MCF 10A (cell line): Measurements from ENCODE around the gene ZNF765. TPM values are rescaled to one million over a fixed set of nuclear protein-coding genes. Genes with fewer than 3 reads are reported as not detected.
"Not testable (repeated sequence)": the region's sequence is repeated elsewhere in the genome, so short reads cannot be mapped to it uniquely, and the experiment has no call there.

ENCODE experiments used
- BruUV-seq: library from RNA; stranded (reverse); fragments of 400-500 nt; replicated peaks from 2 replicates; lab custom pipeline; 2021; lab: Mats Ljungman, UMichigan
- CTCF ChIA-PET: fragments of 300-600 bp; sonication (Branson Sonifier 250); formaldehyde crosslinking; extraction: SDS; loops from one replicate; lab custom pipeline; 2021; ENCODE audit warnings: antibody characterized with exemption, inconsistent platforms; lab: Yijun Ruan, JAX
- POLR2A ChIA-PET: fragments of 300-600, 350-650 bp; sonication (Branson Sonifier 250); formaldehyde crosslinking; extraction: SDS; loops from one replicate; lab custom pipeline; 2020; ENCODE audit warnings: antibody characterized with exemption, inconsistent platforms; lab: Yijun Ruan, JAX
- DNase-seq: peaks from one replicate; pipeline ENCODE4 v3.0.0-alpha.2; 2018; ENCODE audit not compliant: unreplicated experiment
- H3K27ac Mint-ChIP-seq: one replicate; pipeline ENCODE4 v1.8.0; 2022; ENCODE audit warnings: mild to moderate bottlenecking, low read depth, mixed read lengths; ENCODE audit not compliant: unreplicated experiment
- H3K27me3 Mint-ChIP-seq: one replicate; pipeline ENCODE4 v1.8.0; 2022; ENCODE audit warnings: mixed read lengths; ENCODE audit not compliant: insufficient read depth, unreplicated experiment
- H3K36me3 Mint-ChIP-seq: one replicate; pipeline ENCODE4 v1.8.0; 2022; ENCODE audit warnings: mild to moderate bottlenecking, moderate library complexity, mixed read lengths; ENCODE audit not compliant: insufficient read depth, unreplicated experiment
- H3K4me1 Mint-ChIP-seq: one replicate; pipeline ENCODE4 v1.8.0; 2022; ENCODE audit warnings: mixed read lengths; ENCODE audit not compliant: insufficient read depth, unreplicated experiment
- H3K4me3 Mint-ChIP-seq: one replicate; pipeline ENCODE4 v1.8.0; 2022; ENCODE audit warnings: mild to moderate bottlenecking, moderate library complexity, mixed read lengths; ENCODE audit not compliant: unreplicated experiment
- H3K9me3 Mint-ChIP-seq: one replicate; pipeline ENCODE4 v1.8.0; 2022; ENCODE audit warnings: mixed read lengths; ENCODE audit not compliant: unreplicated experiment
- CTCF ChIP-seq: fragments of 200-600 bp; IDR thresholded peaks from one replicate; pipeline ENCODE4 v1.8.0; 2022; ENCODE audit warnings: antibody characterized with exemption, mild to moderate bottlenecking; ENCODE audit not compliant: unreplicated experiment
- intact Hi-C: fragments of 100-400 bp; cut with micrococcal nuclease; formaldehyde crosslinking; loops from 2 replicates; pipeline ENCODE4 v1.14.1; 2022
- total RNA-seq: library from RNA; stranded (reverse); gene quantifications from 2 replicates; pipeline ENCODE4 v1.2.3, GENCODE V29; 2022

The ZNF765 gene
- total RNA-seq, 1 experiment from 2014 or later = 5.0 TPM

- no TSS peak for BruUV-seq
Observed at GRCh38 chr19:53396525-53396868, 1.5 kb downstream of the ZNF765 start.

GRCh38 chr19:53397918-53398317 is 3.0 kb downstream of the ZNF765 start:
- H3K27ac Mint-ChIP-seq, DNase-seq, H3K4me1 Mint-ChIP-seq, BruUV-seq, H3K4me3 Mint-ChIP-seq, CTCF ChIA-PET, H3K27me3 Mint-ChIP-seq, H3K9me3 Mint-ChIP-seq, intact Hi-C loops: not testable (repeated sequence)
- H3K36me3 Mint-ChIP-seq = peaks cover 47% of the 10 kb centered on the region
- POLR2A ChIA-PET = interaction anchor here (0.7 kb wide), 1 partner anchor 632 kb away, joined by 3 read pairs; no protein-coding TSS in a partner anchor

More at GRCh38 chr19:53396525-53396868, 1.5 kb downstream of the ZNF765 start:
- Mint-ChIP-seq H3K9me3 (peaks cover 5% of the 10 kb centered on the region), H3K27ac (no peak overlapping the region), H3K36me3 (peaks cover 33% of the 10 kb centered on the region), H3K4me3 (peak overlapping the region; percentile 79), H3K4me1 (peaks cover 9% of the 10 kb centered on the region), H3K27me3 (no peaks in the 10 kb centered on the region)
- POLR2A ChIA-PET = interaction anchor here (0.6 to 2.0 kb wide), 5 partner anchors 35 to 1257 kb away, joined by 3 to 12 read pairs (median 4); partner anchors contain the start of genes ZNF616, ZNF761 and ZNF845
- no peak for TF ChIP-seq CTCF
- no peak for DNase-seq
- intact Hi-C loops = no loop called here
- CTCF ChIA-PET = interaction anchor here (0.5 kb wide), 1 partner anchor 30 kb away, joined by 3 read pairs; no protein-coding TSS in a partner anchor

- H3K27me3 Mint-ChIP-seq = no peaks in the 10 kb centered on the region
- H3K9me3 Mint-ChIP-seq = peaks cover 29% of the 10 kb centered on the region
- ChIA-PET POLR2A (no interaction called here), CTCF (no interaction called here)
- no peak for DNase-seq
- no peaks in the 10 kb centered on the region for H3K4me1 Mint-ChIP-seq
- H3K27ac Mint-ChIP-seq = no peak overlapping the region
- no peak overlapping the region for H3K4me3 Mint-ChIP-seq
- TF ChIP-seq CTCF = no peak
- BruUV-seq = no TSS peak
- H3K36me3 Mint-ChIP-seq = peaks cover 47% of the 10 kb centered on the region
- intact Hi-C loops = no loop called here
Observed at GRCh38 chr19:53409505-53410204, 14.7 kb downstream of the ZNF765 start.

GRCh38 chr19:53420520-53421315 is 25.8 kb downstream of the ZNF765 start:
- H3K4me1 Mint-ChIP-seq, H3K36me3 Mint-ChIP-seq, intact Hi-C loops, H3K27ac Mint-ChIP-seq, CTCF ChIA-PET, H3K4me3 Mint-ChIP-seq, DNase-seq, BruUV-seq, H3K27me3 Mint-ChIP-seq: not testable (repeated sequence)
- POLR2A ChIA-PET = interaction anchor here (1.2 kb wide), 1 partner anchor 11 kb away, joined by 3 read pairs; the partner anchor contains the start of gene ZNF761
- peaks cover 13% of the 10 kb centered on the region for H3K9me3 Mint-ChIP-seq

- no peak overlapping the region for H3K4me3 Mint-ChIP-seq
- no TSS peak for BruUV-seq
- no peak for TF ChIP-seq CTCF
- no peaks in the 10 kb centered on the region for H3K4me1 Mint-ChIP-seq
- DNase-seq = no peak
- no peaks in the 10 kb centered on the region for H3K36me3 Mint-ChIP-seq
- CTCF ChIA-PET = no interaction called here
- H3K9me3 Mint-ChIP-seq = peaks cover 8% of the 10 kb centered on the region
- POLR2A ChIA-PET = no interaction called here
- H3K27ac Mint-ChIP-seq = no peak overlapping the region
- no peaks in the 10 kb centered on the region for H3K27me3 Mint-ChIP-seq
- intact Hi-C loops = no loop called here
Observed at GRCh38 chr19:53422551-53422950, 27.6 kb downstream of the ZNF765 start.

GRCh38 chr19:53423074-53423473 is 28.1 kb downstream of the ZNF765 start:
- H3K9me3 Mint-ChIP-seq, BruUV-seq, POLR2A ChIA-PET, CTCF ChIA-PET, H3K4me1 Mint-ChIP-seq, DNase-seq, intact Hi-C loops, H3K4me3 Mint-ChIP-seq, H3K27ac Mint-ChIP-seq, H3K27me3 Mint-ChIP-seq, H3K36me3 Mint-ChIP-seq: not testable (repeated sequence)
